GM12872 (cell line): ENCODE results near the gene HSPG2.

ENCODE experiments used
- CTCF ChIP-seq: IDR thresholded peaks from 3 replicates; pipeline ENCODE4 v1.5.1; 2011; ENCODE audit warnings: low read depth, mild to moderate bottlenecking, low read length, moderate library complexity; ENCODE audit not compliant: insufficient read depth

HSPG2 gene

GRCh38 chr1:21836729-21837128, 100.4 kb downstream of the HSPG2 start:
- no peak for TF ChIP-seq CTCF

DNA sequence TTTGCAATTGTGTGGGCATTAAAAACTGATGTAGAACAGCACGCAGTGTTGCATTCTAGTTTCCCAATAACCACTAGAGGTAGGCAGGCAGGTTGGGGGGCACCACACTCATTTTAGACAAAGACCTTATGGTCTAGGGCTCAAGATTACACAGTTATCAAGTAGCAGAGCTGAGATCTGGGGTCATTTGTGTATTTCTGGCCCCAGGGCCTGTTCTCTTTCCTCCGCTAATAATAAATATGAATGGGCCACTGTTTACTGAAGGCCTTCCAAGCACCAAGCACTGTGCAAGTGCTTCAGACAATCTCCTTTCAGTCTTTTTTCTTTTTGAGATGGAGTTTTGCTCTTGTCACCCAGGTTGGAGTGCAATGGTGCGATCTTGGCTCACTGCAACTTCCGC, 101.1 kb downstream of the HSPG2 start:
- no peak for TF ChIP-seq CTCF

DNA sequence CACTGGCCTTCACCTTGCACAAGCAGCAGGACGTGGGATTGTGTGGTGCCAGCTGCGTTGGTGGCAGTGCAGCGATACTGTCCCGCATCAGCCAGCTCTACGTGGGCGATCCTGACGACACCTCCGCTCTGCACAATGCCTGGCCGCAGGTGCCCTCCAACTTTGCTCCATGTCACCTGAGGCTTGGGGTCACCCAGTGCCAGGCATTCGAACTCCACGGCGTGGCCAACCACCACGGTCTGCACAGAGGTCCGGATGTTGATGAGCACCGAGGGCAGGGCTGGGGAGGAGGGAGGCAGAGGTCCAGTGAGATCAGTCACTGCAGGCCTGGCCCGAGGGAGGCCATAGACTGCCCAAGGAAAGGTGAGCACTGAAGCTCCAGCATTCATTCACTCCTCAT, 102.4 kb downstream of the HSPG2 start:
- TF ChIP-seq CTCF = no peak

- peak; percentile 20; the same call in 1 of the 3 replicates for TF ChIP-seq CTCF
Observed at GRCh38 chr1:21834094-21834493, 103.0 kb downstream of the HSPG2 start.

DNA sequence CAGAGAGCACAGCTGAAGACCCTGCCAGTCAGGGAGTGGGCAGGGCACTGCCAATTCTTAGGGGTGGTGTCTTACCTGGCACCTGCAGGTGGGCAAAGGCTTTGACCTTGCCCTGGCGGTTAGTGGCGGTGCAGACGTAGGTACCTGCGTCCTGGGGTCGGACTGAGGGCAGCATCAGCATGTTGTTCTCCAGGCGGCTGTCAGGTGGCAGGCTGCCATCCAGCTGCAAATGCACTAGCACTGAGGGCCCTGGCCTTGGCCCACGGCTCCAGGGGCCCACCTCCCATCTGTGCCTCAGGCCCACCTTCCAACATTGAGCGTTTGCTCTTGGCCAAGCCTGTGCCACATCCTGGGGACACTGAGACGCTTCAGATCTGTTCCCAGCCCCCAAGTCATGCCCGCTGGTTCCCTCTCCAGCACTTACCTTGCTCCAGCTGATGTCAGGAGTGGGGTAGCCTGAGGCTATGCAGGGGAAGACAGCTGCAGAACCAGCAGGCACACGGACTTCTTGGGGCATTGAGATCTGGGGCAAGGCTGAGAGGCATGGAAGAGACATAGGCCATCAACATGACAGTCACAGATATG, 103.6 kb downstream of the HSPG2 start:
- no peak for TF ChIP-seq CTCF

DNA sequence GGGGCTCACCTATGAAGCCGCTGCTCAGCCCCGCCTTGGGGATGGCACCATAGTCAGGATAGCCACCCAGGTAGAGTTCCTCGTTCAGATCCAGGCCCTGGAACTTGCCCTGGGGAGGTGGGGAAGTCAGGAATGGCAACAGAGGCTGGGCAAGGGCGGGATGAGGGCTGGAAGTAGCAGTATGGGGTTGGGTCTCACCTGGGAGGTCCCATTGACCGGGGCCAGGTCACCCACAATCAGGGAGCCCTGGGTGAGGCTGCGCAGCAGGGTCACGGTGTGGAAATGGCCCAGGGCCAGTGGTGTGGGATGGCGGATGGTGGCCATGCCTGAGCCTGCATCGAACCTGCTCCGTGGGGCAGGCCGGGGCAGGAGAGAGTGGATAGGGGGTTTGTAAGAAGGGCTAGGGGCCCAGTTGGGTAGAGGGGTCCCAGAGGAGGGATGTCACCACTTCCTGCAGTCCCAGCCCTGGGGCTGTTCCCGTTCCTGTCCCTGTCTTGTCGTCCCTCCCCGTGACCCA, 105.6 kb downstream of the HSPG2 start:
- TF ChIP-seq CTCF = no peak

DNA sequence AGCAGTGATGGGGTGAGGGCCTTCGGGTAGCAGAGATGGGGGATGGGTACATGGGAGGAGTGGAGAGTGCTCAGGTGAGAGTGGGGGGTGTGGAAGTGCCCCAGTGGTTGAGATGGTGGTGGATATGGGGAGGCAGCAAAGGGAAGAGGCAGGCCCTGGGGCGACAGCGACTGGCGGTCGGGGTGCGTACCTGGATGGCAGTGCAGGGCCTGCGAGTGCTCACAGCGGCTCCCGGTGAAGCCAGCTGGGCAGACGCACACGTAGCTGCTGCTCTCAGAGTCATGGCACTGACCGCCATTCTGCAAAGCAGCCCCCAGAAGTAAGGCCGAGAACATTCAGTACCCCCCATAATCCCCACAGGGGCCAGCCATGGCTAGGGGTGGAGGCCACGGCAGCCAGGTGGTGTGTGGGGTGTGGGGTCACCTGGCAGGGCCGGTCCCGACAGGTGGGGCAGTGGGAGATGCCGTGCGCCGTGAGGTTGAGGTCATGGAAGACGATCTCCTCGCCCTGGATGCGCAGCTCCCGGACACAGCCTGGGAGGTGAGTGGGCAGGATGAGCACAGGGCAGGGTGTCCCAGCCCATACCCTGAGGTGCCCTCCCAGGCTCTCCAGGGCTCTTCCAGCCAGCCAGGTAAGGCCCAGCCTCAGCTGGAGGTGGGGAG, 106.2 kb downstream of the HSPG2 start:
- TF ChIP-seq CTCF = no peak
